RWPE2 (cell line): ENCODE measurements around the gene PPP2R5C.
A peak's percentile ranks its signal among the peaks of the same experiment; 100 is the strongest.
"Not testable (repeated sequence)": the region's sequence is repeated elsewhere in the genome, so short reads cannot be mapped to it uniquely, and the experiment has no call there.

ENCODE experiments used
- ATAC-seq: fragments of 200-7000 bp; cut with Tn5 transposase; 3 replicates; pipeline ENCODE4 v1.9.1; 2021; ENCODE audit warnings: low read depth
- DNase-seq: peaks from one replicate; pipeline ENCODE4 v3.0.0-alpha.2; 2020; ENCODE audit warnings: low spot score
- H3K27ac ChIP-seq: fragments of 450-650 bp; 2 replicates; pipeline ENCODE4 v1.5.1; 2017; ENCODE audit warnings: mild to moderate bottlenecking; ENCODE audit not compliant: poor library complexity, severe bottlenecking
- H3K27me3 ChIP-seq: fragments of 250-450 bp; sonication (Bioruptor Pico); 2 replicates; pipeline ENCODE4 v1.5.1; 2021; ENCODE audit warnings: mild to moderate bottlenecking, moderate library complexity; ENCODE audit not compliant: insufficient read depth, poor library complexity, severe bottlenecking
- H3K36me3 ChIP-seq: fragments of 250-450 bp; sonication (Bioruptor Pico); 2 replicates; pipeline ENCODE4 v1.5.1; 2020; ENCODE audit warnings: low read depth, mild to moderate bottlenecking, moderate library complexity
- H3K4me1 ChIP-seq: fragments of 250-450 bp; sonication (Bioruptor Pico); 2 replicates; pipeline ENCODE4 v1.5.1; 2021; ENCODE audit warnings: mild to moderate bottlenecking, moderate library complexity; ENCODE audit not compliant: insufficient read depth, poor library complexity, severe bottlenecking
- H3K4me3 ChIP-seq: fragments of 250-450 bp; sonication (Bioruptor Pico); 2 replicates; pipeline ENCODE4 v1.5.1; 2021; ENCODE audit warnings: mild to moderate bottlenecking, moderate library complexity; ENCODE audit not compliant: severe bottlenecking
- H3K9me3 ChIP-seq: fragments of 250-450 bp; sonication (Bioruptor Pico); 2 replicates; pipeline ENCODE4 v1.5.1; 2021; ENCODE audit warnings: mild to moderate bottlenecking, moderate library complexity; ENCODE audit not compliant: severe bottlenecking
- TF ChIP-seq, protein P1 (sequence below): fragments of 450-650 bp; IDR thresholded peaks from one replicate; pipeline ENCODE4 v1.5.1; 2017; ENCODE audit warnings: mild to moderate bottlenecking, moderate library complexity; ENCODE audit not compliant: poor library complexity, severe bottlenecking

The PPP2R5C gene

DNA sequence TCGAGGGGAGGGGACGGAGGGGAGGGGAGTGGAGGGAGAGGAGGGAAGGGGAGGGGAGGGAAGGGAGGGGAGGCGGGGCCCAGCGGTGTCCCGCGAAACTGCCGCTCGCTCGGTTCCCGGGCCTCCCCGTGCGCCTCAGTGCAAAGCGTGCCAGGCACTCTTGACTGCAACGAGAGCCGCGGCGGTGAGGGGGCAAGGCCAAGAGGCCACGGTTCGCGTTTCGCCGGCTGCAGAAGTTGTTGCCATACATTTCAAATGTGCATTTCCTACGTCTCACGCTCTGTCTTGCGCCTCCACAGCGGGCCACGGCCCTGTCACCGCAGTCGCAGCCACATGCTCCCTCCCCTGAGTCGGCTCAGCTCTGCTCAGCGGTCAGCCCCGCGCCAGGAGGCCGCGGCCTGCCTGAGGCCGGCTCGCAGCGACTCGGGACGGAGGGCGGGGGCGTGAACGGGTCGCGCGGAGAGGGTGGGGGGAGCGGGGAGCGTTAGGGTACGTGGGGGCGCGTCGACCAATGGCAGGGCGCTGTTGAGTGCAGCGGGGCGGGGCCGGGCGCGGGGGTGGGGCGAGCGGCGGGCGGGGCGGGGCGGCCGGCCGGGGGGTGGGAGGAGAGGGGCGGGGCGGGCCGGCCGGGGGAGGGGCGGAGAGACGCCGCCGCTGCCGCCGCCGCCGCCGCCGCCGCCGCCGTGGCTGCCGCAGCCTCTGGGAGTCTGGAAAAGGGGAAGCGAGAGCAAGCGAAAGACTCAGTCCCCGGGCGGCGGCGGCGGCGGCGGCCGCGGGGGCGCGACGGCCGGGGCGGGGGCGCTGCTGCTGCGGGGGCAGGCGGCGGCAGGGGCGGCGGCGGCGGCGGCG, at the start of gene PPP2R5C:
Gene PPP2R5C, plus strand, starts transcription at position 678 of the 849 bp plus-strand sequence. CDS start 185 bp downstream, outside the sequence.
- Histone ChIP-seq H3K36me3 (peaks cover 18% of the 10 kb centered on the region), H3K9me3 (no peaks in the 10 kb centered on the region), H3K4me3 (peak within 1 kb of the TSS; percentile 56), H3K27ac (peak within 1 kb of the TSS; percentile 30), H3K4me1 (peaks cover 14% of the 10 kb centered on the region), H3K27me3 (no peaks in the 10 kb centered on the region)
- peak; percentile 96 for DNase-seq
- TF ChIP-seq, protein P1, sequence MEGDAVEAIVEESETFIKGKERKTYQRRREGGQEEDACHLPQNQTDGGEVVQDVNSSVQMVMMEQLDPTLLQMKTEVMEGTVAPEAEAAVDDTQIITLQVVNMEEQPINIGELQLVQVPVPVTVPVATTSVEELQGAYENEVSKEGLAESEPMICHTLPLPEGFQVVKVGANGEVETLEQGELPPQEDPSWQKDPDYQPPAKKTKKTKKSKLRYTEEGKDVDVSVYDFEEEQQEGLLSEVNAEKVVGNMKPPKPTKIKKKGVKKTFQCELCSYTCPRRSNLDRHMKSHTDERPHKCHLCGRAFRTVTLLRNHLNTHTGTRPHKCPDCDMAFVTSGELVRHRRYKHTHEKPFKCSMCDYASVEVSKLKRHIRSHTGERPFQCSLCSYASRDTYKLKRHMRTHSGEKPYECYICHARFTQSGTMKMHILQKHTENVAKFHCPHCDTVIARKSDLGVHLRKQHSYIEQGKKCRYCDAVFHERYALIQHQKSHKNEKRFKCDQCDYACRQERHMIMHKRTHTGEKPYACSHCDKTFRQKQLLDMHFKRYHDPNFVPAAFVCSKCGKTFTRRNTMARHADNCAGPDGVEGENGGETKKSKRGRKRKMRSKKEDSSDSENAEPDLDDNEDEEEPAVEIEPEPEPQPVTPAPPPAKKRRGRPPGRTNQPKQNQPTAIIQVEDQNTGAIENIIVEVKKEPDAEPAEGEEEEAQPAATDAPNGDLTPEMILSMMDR = no peak
- ATAC-seq = peak; percentile 77

DNA sequence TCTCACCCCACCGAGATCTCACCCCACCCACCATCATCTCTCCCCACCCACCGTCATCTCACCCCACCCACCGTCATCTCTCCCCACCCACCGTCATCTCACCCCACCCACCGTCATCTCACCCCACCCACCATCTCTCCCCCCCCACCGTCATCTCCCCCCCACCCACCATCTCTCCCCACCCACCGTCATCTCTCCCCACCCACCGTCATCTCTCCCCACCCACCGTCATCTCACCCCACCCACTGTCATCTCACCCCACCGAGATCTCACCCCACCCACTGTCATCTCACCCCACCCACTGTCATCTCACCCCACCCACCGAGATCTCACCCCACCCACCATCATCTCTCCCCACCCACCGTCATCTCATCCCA, 49.7 kb upstream of the PPP2R5C start:
- H3K4me3 ChIP-seq, H3K4me1 ChIP-seq, H3K36me3 ChIP-seq, H3K27me3 ChIP-seq, ATAC-seq, H3K27ac ChIP-seq, H3K9me3 ChIP-seq: not testable (repeated sequence)
- DNase-seq = peak; percentile 3

DNA sequence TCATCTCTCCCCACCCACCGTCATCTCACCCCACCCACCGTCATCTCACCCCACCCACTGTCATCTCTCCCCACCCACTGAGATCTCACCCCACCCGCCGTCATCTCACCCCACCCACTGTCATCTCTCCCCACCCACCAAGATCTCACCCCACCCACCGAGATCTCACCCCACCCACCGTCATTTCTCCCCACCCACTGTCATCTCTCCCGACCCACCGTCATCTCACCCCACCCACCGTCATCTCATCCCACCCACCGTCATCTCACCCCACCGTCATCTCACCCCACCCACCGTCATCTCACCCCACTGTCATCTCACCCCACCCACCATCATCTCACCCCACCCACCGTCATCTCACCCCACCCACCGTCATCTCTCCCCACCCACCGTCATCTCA, 49.2 kb upstream of the PPP2R5C start:
- not testable (repeated sequence) for H3K27ac ChIP-seq, H3K4me1 ChIP-seq, H3K9me3 ChIP-seq, ATAC-seq, H3K4me3 ChIP-seq, H3K36me3 ChIP-seq, H3K27me3 ChIP-seq
- DNase-seq = peak; percentile 8

DNA sequence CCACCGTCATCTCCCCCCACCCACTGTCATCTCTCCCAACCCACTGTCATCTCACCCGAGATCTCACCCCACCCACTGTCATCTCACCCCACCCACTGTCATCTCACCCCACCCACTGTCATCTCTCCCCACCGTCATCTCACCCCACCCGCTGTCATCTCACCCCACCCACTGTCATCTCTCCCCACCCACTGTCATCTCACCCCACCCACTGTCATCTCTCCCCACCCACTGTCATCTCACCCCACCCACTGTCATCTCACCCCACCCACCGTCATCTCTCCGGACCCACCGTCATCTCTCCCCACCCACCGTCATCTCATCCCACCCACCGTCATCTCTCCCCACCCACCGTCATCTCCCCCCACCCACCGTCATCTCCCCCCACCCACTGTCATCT, 48.4 kb upstream of the PPP2R5C start:
- H3K9me3 ChIP-seq, H3K27me3 ChIP-seq, H3K27ac ChIP-seq, H3K4me3 ChIP-seq, ATAC-seq, H3K36me3 ChIP-seq, H3K4me1 ChIP-seq: not testable (repeated sequence)
- peak; percentile 6 for DNase-seq

DNA sequence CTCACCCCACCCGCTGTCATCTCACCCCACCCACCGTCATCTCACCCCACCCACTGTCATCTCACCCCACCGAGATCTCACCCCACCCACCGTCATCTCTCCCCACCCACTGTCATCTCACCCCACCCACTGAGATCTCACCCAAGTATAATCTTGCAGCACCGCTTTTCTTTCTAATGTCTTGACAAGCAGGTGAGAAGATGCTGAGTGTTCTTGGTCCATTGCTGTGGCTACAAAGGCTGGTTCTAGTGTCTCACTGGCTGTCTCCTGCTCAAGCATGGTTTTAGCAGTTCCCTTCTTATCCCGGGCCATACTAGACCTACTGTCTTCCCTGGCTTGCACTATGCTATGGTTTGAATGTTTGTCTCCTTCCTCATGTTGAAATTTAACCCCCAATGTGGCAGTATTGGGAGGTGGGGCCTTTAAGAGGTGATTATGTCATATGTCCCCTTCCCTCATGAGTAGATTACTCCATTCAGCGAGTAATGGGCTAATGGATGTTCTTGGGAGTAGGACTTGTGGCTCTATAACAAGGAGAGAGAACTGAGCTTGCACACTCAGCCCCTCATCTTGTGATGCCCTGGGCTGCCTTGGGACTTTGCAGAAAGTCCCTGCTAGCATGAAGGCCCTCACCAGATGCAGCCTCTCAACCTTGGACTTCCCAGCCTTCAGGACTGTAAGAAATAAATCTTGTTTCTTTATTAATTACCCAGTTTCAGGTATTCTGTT, 47.7 kb upstream of the PPP2R5C start:
- TF ChIP-seq, protein P1 = no peak
- DNase-seq (peak; percentile 11), ATAC-seq (no peak)
- Histone ChIP-seq H3K9me3 (no peaks in the 10 kb centered on the region), H3K27ac (no peak overlapping the region), H3K36me3 (no peaks in the 10 kb centered on the region), H3K27me3 (no peaks in the 10 kb centered on the region), H3K4me3 (no peak overlapping the region), H3K4me1 (no peaks in the 10 kb centered on the region)

DNA sequence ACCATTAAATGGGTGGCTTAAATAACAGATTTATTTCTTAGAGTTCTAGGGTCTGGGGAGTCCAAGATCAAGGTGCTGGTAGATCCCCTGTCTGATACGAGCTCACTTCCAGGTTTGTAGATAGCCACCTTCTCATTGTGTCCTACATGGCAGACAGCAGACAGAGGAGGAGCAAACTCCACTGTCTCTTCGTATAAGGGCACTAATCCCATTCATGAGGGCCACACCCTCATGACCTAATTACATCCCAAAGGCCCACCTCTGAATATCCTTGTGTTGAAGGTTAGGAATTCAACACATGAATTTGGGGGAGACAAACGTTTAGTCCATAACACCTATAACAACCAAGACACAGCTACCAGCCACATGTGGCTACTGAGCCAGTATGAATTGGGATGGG, 47.1 kb upstream of the PPP2R5C start:
- H3K27ac ChIP-seq = no peak overlapping the region
- H3K27me3 ChIP-seq = no peaks in the 10 kb centered on the region
- no peak for ATAC-seq
- DNase-seq = no peak
- H3K9me3 ChIP-seq = no peaks in the 10 kb centered on the region
- no peak overlapping the region for H3K4me3 ChIP-seq
- TF ChIP-seq, protein P1 = no peak
- no peaks in the 10 kb centered on the region for H3K36me3 ChIP-seq
- no peaks in the 10 kb centered on the region for H3K4me1 ChIP-seq
